ENCODE measurements around the gene NR3C2.

GRCh38 chr4:148353571-148353970, 88.6 kb downstream of the NR3C2 start:
- TF ChIP-seq CTCF (IDR thresholded peaks at IDR 0.05; ENCODE audit: insufficient read depth, low read length, poor library complexity, severe bottlenecking): no peak
- TF ChIP-seq EZH2phosphoT487 (conservative IDR thresholded peaks at IDR 0.05; ENCODE audit: low read length): no peak
